ENCODE results near the gene ATAT1. TPM values are rescaled to one million over a fixed set of nuclear protein-coding genes. Genes with fewer than 3 reads are reported as not detected.

ATAT1 gene
- total and polyA plus RNA-seq, 9 of the 15 experiments (the other 6 are each of a cell fraction or from before 2014, with no cell fraction given) = 0.65 to 5.8 (median 1.6) TPM

DNA sequence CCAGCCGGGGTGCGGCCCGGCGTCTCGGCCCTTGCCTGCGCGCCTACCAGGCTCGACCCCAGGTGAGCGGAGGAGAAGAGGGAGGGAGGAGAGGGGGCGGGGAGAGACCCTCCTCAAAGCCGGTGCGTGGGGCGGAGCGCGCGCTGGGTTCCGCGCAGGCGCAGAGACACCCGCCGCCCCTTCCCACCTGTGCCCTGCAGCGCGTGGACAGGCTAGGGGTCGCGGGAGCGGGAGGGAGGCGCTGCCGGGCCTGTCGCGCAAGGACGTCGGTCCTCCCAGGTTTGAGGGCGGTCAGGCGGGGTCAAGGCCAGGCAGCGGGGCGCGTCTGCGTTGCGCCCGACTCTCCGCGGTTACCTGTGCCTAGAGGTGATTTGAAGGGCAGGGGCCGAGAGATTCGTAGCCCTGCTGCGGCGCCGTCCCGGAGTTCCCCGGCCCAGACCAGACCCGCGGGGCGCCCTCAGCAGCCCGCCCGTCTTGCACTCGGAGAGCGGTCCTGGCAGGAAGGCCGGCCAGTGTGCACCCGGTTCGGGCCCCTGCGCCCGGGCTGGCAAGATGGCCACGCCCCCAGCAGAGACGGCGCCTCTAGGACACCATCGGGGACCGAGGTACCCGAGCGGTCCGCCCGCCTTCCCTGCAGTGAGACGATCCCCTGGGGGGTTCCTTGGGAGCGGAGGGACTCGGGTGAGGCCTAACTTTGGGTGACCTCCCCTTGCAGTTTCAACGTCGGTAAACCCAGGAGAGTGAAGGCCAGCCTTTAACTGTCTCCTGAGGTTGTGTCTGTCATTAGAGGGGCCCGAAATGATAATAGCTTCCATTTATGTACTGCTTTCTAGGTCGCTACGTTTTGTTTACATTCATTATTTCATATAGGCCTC lies 20.8 kb downstream of the ATAT1 start (continued):
- TF ChIP-seq THRB (CRISPR knock-in tag; conservative IDR thresholded peaks at IDR 0.05) (no peak), ZNF175 (CRISPR knock-in tag; IDR thresholded peaks at IDR 0.05; ENCODE audit: low read depth) (no peak), SIN3A (IDR thresholded peaks at IDR 0.05; ENCODE audit: borderline replicate concordance in 2 of 2, control insufficient read depth in 1 of 2, low read depth in 2 of 2, low read length in 2 of 2) (peak in 1 of 2 experiments; percentile 66; a peak in 2 of 4 replicates), MAX (CRISPR knock-in tag; IDR thresholded peaks at IDR 0.05) (peak; percentile 89), ATF7 (IDR thresholded peaks at IDR 0.05) (peak; percentile 50; the same call in 1 of the 2 replicates), BCL6 (CRISPR knock-in tag; IDR thresholded peaks at IDR 0.05) (no peak), TSC22D4 (tag; IDR thresholded peaks at IDR 0.05) (no peak), NRF1 (conservative IDR thresholded peaks at IDR 0.05 in 1 of 2, IDR thresholded peaks at IDR 0.05 in 1 of 2) (peak; percentile 91 to 92), STAT5A (IDR thresholded peaks at IDR 0.05; ENCODE audit: borderline replicate concordance, low read length) (no peak), NR2C2 (CRISPR knock-in tag; IDR thresholded peaks at IDR 0.05) (peak; percentile 77), NR2C2 (tag; IDR thresholded peaks at IDR 0.05) (peak; percentile 85), ZNF695 (CRISPR knock-in tag; IDR thresholded peaks at IDR 0.05) (no peak), GTF2F1 (IDR thresholded peaks at IDR 0.05; ENCODE audit: low read depth, low read length) (no peak), MBD1 (CRISPR knock-in tag; IDR thresholded peaks at IDR 0.05) (no peak), RB1 (IDR thresholded peaks at IDR 0.05; ENCODE audit: low read depth) (peak; percentile 53; the same call in 1 of the 2 replicates), HNRNPK (IDR thresholded peaks at IDR 0.05; ENCODE audit: low read depth, low read length, poor library complexity, severe bottlenecking) (peak; percentile 77)
- TF ChIP-seq, protein P1, sequence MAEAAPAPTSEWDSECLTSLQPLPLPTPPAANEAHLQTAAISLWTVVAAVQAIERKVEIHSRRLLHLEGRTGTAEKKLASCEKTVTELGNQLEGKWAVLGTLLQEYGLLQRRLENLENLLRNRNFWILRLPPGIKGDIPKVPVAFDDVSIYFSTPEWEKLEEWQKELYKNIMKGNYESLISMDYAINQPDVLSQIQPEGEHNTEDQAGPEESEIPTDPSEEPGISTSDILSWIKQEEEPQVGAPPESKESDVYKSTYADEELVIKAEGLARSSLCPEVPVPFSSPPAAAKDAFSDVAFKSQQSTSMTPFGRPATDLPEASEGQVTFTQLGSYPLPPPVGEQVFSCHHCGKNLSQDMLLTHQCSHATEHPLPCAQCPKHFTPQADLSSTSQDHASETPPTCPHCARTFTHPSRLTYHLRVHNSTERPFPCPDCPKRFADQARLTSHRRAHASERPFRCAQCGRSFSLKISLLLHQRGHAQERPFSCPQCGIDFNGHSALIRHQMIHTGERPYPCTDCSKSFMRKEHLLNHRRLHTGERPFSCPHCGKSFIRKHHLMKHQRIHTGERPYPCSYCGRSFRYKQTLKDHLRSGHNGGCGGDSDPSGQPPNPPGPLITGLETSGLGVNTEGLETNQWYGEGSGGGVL (CRISPR knock-in tag; IDR thresholded peaks at IDR 0.05) = no peak
- TF ChIP-seq, protein P2, sequence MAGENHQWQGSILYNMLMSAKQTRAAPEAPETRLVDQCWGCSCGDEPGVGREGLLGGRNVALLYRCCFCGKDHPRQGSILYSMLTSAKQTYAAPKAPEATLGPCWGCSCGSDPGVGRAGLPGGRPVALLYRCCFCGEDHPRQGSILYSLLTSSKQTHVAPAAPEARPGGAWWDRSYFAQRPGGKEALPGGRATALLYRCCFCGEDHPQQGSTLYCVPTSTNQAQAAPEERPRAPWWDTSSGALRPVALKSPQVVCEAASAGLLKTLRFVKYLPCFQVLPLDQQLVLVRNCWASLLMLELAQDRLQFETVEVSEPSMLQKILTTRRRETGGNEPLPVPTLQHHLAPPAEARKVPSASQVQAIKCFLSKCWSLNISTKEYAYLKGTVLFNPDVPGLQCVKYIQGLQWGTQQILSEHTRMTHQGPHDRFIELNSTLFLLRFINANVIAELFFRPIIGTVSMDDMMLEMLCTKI (IDR thresholded peaks at IDR 0.05; ENCODE audit: partially characterized antibody) = no peak
- TF ChIP-seq, protein P3, sequence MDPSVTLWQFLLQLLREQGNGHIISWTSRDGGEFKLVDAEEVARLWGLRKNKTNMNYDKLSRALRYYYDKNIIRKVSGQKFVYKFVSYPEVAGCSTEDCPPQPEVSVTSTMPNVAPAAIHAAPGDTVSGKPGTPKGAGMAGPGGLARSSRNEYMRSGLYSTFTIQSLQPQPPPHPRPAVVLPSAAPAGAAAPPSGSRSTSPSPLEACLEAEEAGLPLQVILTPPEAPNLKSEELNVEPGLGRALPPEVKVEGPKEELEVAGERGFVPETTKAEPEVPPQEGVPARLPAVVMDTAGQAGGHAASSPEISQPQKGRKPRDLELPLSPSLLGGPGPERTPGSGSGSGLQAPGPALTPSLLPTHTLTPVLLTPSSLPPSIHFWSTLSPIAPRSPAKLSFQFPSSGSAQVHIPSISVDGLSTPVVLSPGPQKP (CRISPR knock-in tag; IDR thresholded peaks at IDR 0.05) = no peak

Data from K562 (cell line).